ENCODE measurements around the gene KIRREL3.
"Not testable (repeated sequence)": the region's sequence is repeated elsewhere in the genome, so short reads cannot be mapped to it uniquely, and the experiment has no call there.

KIRREL3 gene

GRCh38 chr11:126391286-126391954 is 609.1 kb downstream of the KIRREL3 start:
- DNase-seq: no peak

GRCh38 chr11:126390272-126390867 is 610.2 kb downstream of the KIRREL3 start:
- no peak for DNase-seq

DNA sequence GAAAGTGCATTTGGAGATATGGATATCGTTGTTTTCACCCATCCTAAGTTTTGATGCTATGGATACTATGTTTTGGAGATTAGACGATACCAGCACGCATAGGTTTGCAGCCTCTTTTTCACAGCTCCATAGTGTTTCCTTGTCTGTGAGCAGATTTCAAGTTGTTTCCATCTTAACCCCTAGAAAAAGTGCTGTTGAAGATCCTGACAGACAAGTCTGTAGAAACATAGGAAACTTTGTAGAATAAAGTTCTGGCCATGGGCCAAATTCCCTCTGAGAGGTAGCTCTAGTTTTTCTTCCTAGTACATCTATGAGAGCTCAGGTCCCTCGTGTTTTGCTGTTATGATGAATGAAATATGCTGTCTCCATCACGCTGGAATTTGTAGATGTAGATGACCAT is 612.7 kb downstream of the KIRREL3 start:
- no peak for DNase-seq

- DNase-seq: peak; percentile 52
These were observed 613.9 kb downstream of the KIRREL3 start for GRCh38 chr11:126386729-126387071.

DNA sequence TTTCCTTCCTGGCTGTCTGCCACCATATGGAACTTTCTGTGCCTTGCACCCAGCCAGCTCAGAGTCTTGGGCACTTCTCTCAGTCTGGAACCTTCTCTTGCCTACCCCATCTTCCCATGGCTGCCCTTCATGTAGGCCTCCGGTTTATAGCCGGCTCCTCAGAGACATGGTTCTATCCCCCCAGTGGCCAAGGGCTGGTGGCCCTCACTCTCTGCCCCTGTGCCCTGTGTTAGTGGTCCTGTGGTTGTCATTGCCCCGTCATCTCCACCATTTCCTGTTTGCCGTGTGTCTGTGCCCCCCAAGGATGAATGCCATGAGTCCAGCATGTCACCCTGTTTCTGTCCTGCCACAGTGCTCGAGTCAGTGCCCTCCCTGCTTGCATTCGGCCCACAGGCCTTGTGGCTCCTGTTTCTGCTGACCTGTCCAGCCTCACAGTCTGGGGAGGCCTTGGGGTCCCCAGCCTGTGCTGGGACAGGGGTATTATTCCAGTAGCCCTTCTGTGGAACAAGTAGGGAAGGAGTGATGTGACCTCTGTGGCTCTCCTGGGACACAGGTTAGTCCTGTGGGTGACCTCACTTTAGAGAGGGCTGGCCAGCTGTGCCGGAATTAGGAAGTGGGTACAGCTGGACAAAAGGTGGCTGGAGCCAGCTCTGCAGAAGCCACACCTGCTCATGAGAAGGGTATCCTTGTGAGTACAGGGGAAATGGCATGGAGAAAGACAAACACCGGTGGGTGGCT is 614.4 kb downstream of the KIRREL3 start:
- no peak for DNase-seq

GRCh38 chr11:126384449-126385070 is 616.0 kb downstream of the KIRREL3 start:
- no peak for DNase-seq

DNA sequence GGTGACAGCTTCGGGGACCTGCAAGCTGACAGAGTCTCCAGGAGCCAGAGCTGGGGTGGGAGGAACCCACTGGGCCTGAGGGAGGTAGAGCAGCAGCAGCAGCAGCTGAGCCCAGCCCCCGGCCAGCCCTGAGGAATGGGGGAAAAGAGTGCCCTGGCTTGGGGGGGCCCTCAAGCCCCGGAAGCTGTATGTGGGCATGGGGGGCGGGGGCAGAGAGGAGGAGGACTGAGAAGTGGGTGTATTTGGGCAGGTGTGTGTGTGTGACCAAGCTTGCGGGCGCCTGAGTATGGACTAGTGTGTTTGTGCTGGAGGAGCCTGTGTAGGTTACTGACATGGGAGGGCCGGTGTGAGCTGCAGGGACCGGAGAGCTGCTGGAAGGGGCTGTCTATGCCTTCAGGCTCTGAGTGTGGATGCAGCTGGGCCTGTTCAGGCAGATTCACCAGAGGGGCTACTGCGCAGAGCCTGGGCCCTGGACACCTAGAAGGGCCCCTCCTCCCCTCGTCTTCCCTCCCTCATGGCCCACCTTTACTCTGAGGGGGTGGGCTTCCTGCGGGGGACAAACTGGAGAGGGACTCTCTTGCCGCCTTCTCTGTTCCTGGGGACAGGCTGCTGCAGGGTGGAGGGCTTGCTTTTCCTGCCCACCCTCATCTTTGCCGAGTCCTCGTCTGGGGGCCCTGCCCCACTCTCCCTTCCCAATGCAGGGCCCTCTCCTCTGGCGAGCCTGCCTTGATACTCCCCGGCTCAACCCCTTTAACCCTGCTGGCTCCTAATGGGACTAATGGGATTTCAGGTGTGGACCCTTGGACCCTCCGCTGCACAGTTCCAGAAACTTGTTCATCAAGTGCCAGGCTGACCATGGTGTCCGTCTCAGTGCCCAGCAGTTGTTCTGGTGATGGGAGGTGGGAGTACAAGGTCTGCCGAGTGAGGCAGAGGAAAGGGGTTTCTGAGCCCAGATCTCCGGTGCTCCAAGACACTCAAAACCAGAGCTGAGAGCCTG is 616.9 kb downstream of the KIRREL3 start:
- no peak for DNase-seq

DNA sequence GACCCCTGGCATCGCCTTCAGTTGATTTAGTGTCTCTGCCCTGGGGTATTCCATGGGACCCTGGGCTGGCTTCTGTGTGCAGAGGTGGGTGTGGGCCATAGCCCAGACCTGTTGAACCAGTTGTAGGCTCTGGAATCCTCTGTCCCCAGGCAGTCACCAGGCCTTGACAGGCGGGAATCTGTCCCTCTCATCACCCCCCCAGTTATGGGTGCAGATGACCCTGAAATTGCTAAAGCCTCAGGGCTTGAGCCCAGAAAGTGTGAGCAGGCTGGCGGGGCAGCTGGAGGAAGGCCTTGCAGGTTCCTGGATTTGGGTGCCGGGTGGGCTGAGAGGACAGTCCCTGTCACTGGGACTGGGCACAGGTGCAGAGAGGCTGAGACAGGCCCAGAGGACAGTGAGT is 617.9 kb downstream of the KIRREL3 start:
- DNase-seq: not testable (repeated sequence)

GRCh38 chr11:126381960-126382359 is 618.6 kb downstream of the KIRREL3 start:
- not testable (repeated sequence) for DNase-seq

GRCh38 chr11:126380909-126381308 is 619.7 kb downstream of the KIRREL3 start:
- no peak for DNase-seq

DNA sequence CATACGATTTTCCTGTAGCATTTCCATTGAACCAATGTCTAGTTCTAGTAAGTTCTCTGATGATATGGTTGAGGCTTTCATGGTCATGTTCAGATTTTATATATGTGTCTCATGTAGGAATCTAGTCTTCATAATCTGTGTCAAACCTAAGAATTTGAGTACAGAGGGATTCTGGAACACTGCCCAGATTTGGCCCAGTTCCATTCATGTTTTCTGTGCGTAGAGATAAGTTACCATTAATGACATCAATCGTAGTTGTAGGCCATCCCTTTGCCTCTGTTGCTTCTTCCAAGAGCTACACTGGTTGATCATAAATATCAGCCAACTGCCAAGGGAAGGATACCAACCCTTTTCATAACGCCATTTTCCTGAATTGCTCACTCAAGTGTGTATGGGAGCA is 621.8 kb downstream of the KIRREL3 start:
- DNase-seq: no peak

DNA sequence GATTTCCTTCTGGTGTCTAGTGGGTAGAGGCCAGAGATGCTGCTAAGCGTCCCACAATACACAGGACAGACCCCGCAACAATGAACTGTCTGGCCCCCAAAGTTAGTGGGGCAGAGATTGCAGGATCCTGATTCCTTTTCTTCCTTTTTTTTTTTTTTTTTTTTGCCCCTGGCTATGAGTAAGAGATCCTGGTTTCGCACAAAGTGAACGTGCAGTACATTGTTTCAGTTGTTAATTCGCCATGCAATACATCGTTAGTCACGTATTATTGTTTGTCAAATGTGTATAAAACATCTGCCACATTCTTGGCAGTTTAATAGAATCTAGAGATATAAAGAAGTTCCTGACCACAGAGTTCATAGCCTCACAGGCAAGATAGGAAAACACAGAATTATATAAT is 624.8 kb downstream of the KIRREL3 start:
- no peak for DNase-seq

- DNase-seq: not testable (repeated sequence)
These were observed 625.8 kb downstream of the KIRREL3 start for GRCh38 chr11:126374562-126375300.

DNA sequence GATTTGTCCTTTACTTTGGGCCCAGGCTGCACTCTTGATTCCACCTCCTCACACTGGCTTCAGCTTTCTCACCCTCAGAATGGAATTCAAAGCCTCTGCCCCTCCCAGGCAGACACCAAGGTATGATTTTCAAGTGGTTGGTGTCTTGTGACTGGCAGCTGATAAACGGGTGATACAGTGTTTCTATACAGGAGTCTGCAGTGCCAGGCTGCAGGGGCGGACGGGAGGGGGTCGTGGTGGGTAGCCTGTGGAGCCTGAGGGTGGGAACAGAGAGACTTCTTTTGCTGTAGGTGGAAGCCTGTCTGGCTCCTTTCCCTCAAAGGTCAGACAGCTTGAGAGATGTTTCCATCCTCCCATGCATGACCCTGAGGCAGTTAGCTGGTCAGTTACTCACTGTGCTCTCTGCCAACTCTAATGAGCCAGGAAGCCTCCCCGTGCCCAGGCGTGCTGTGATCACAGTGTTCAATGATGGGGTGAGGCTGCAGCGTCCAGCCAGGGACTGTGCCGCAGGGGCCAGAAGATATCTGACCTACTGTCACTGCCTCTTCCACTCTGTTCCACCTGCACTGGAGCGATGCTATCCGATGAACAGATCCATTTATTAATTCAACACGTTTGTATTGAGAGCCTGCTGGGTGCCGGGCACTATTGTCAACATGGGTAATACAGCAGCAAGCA is 627.0 kb downstream of the KIRREL3 start:
- not testable (repeated sequence) for DNase-seq
